ENCODE measurements around the gene FBXO24. TPM values are rescaled to one million over a fixed set of nuclear protein-coding genes. Genes with fewer than 3 reads are reported as not detected.

Gene FBXO24
- total and polyA plus RNA-seq, 8 donors, result 0.37 to 0.88 (median 0.44) TPM; not detected in 3

DNA sequence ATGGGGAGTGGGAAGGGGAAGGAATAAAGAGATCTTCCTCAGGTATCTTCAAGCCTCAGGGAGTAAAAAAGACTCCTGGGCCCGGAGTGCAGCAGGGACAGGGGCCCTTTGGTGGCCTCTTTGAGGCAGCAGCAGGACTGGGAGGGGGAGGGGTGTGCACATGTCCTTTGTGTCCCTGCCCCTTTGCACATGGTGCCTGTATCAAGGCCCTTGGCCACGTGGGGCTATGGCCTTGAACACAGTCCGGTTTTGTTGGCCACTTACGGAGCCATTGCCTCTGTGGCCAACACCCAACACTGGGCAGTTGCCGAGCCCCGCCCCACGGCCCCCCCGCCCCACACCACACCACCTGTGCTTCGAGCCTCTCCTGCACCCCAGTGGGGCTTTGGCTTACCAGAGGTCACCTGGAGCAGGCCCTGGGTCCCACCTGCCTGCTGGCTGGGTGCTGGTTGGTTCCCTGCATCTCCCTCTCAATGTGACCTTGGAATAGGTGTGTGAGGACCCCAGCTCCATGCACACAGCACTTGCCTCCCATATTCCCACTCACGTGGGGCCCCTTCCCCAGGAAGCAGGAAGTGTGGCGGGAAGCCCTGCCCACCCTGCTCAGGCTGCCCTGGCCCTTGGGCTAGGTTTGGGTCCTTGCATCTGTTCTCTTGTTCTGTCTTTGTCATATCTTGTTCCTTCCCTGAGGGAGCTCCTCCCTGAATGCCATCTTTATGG lies 17.8 kb upstream of the FBXO24 start:
- Histone ChIP-seq H3K4me1 (peaks cover 17 to 49% (median 44%) of the 10 kb centered on the region in 4 donors), H3K4me3 (no peak overlapping the region), H3K27me3 (peaks cover 0 to 21% (median 8%) of the 10 kb centered on the region in 3 donors), H3K27ac (peak overlapping the region in 1 of 5 donors; percentile 77), H3K9me3 (no peaks in the 10 kb centered on the region), H3K36me3 (peaks cover under 1 to 38% (median 33%) of the 10 kb centered on the region in 4 donors)
- WGBS, 5 donors, result 58 to 80% (median 64%) methylated on average over 9 to 11 of the region's 11 CpGs
- peak in 1 of 2 donors; percentile 37 for DNase-seq
- intact Hi-C loops (cut with DNase I; ENCODE audit: low total_unique reads), result no loop called here
- TF ChIP-seq EP300 (IDR thresholded peaks at IDR 0.05), result no peak

- intact Hi-C loops (cut with DNase I; ENCODE audit: low total_unique reads), result no loop called here
- DNase-seq, result peak; percentile 66 to 84
- Histone ChIP-seq H3K27ac (peak overlapping the region in 4 of 5 donors; percentile 22 to 77 (median 50)), H3K4me1 (peaks cover 17 to 42% (median 38%) of the 10 kb centered on the region in 4 donors), H3K9me3 (no peaks in the 10 kb centered on the region), H3K36me3 (peaks cover 3 to 41% (median 37%) of the 10 kb centered on the region in 4 donors), H3K27me3 (peaks cover 0 to 21% (median 8%) of the 10 kb centered on the region in 3 donors), H3K4me3 (peak overlapping the region; percentile 31 to 47 (median 38))
- TF ChIP-seq POLR2A (IDR thresholded peaks at IDR 0.05) (no peak), CTCF (IDR thresholded peaks at IDR 0.05) (peak in 4 of 7 experiments; percentile 32 to 53 (median 39)), POLR2AphosphoS5 (IDR thresholded peaks at IDR 0.05) (no peak), EP300 (IDR thresholded peaks at IDR 0.05) (no peak)
- WGBS, 5 donors, result 20 to 63% (median 23%) methylated on average over 12 to 36 of the region's 36 CpGs
Measured at GRCh38 chr7:100568896-100569844, 17.0 kb upstream of the FBXO24 start.

- no peak overlapping the region for H3K4me3 ChIP-seq
- intact Hi-C loops (cut with DNase I; ENCODE audit: low total_unique reads), result no loop called here
- H3K36me3 ChIP-seq, result peaks cover 19 to 46% (median 41%) of the 10 kb centered on the region in 4 donors
- H3K27ac ChIP-seq, result no peak overlapping the region
- peaks cover 17 to 40% (median 37%) of the 10 kb centered on the region in 4 donors for H3K4me1 ChIP-seq
- TF ChIP-seq POLR2AphosphoS5 (IDR thresholded peaks at IDR 0.05) (no peak), EP300 (IDR thresholded peaks at IDR 0.05) (no peak), CTCF (IDR thresholded peaks at IDR 0.05) (no peak), POLR2A (IDR thresholded peaks at IDR 0.05) (no peak)
- H3K9me3 ChIP-seq, result no peaks in the 10 kb centered on the region
- peaks cover 0 to 21% (median 8%) of the 10 kb centered on the region in 3 donors for H3K27me3 ChIP-seq
- peak in 1 of 2 donors; percentile 64 for DNase-seq
- 66 to 74% (median 67%) methylated on average over 12 to 26 of the region's 26 CpGs for WGBS, 5 donors
Measured at GRCh38 chr7:100570954-100571828, 14.9 kb upstream of the FBXO24 start.

DNA sequence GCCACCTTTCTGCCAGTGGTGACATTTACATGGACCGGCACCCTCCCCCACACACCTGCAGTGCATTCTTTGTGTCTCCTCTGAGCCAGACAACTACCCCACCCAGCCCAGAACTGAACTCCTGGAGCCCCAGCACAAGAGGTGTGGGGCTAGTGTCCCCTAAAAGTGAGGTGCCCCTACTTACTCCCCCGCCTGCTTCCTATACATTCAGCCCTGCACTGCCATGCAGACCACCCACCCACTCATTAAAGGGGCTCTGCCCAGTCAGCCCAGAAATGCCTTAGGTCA lies 14.4 kb upstream of the FBXO24 start:
- peaks cover 0 to 21% (median 8%) of the 10 kb centered on the region in 3 donors for H3K27me3 ChIP-seq
- peaks cover 17 to 40% (median 37%) of the 10 kb centered on the region in 4 donors for H3K4me1 ChIP-seq
- H3K9me3 ChIP-seq, result no peaks in the 10 kb centered on the region
- peaks cover 25 to 49% (median 45%) of the 10 kb centered on the region in 4 donors for H3K36me3 ChIP-seq
- H3K4me3 ChIP-seq, result no peak overlapping the region
- intact Hi-C loops (cut with DNase I; ENCODE audit: low total_unique reads), result no loop called here
- H3K27ac ChIP-seq, result no peak overlapping the region
- peak in 1 of 2 donors; percentile 40 for DNase-seq
- no peak for TF ChIP-seq EP300 (IDR thresholded peaks at IDR 0.05)
- no peak for TF ChIP-seq POLR2AphosphoS5 (IDR thresholded peaks at IDR 0.05)
- TF ChIP-seq CTCF (IDR thresholded peaks at IDR 0.05), result no peak
- no peak for TF ChIP-seq POLR2A (IDR thresholded peaks at IDR 0.05)
- 62 to 100% (median 86%) methylated on average over 2 of the region's 2 CpGs for WGBS, 5 donors

Data from stomach (tissue), 9 donors.